Spinal cord (tissue), 10 donors: ENCODE measurements around the gene SIRT1. TPM values are rescaled to one million over a fixed set of nuclear protein-coding genes. Genes with fewer than 3 reads are reported as not detected.
A peak's percentile ranks its signal among the peaks of the same experiment; 100 is the strongest.

ENCODE experiments used
- DNase-seq, 6 donors: peaks; one replicate each; pipeline versions ENCODE4 v3.0.0 to v3.0.0-alpha.2; 2013 to 2015; ENCODE audit warnings: low spot score in 6 of 6, low read depth in 4 of 6
- H3K27ac ChIP-seq: one replicate; pipeline ENCODE4 v1.5.1; 2013; ENCODE audit warnings: low read depth, low read length, control low read depth
- H3K27me3 ChIP-seq: one replicate; pipeline ENCODE4 v1.6.1; 2013; ENCODE audit warnings: low read length; ENCODE audit not compliant: control insufficient read depth, insufficient read depth
- H3K36me3 ChIP-seq: one replicate; pipeline ENCODE4 v1.6.1; 2013; ENCODE audit warnings: low read length; ENCODE audit not compliant: control insufficient read depth, insufficient read depth
- H3K4me1 ChIP-seq: one replicate; pipeline ENCODE4 v1.6.1; 2013; ENCODE audit warnings: low read length; ENCODE audit not compliant: control insufficient read depth, insufficient read depth
- H3K4me3 ChIP-seq: one replicate; pipeline ENCODE4 v1.5.1; 2013; ENCODE audit warnings: low read depth, low read length, control low read depth
- H3K9me3 ChIP-seq: one replicate; pipeline ENCODE4 v1.6.1; 2013; ENCODE audit warnings: low read length; ENCODE audit not compliant: control insufficient read depth, insufficient read depth
- WGBS: methylation state at CpG from one replicate; pipeline ENCODE4 v1.1.5; 2013; ENCODE audit warnings: missing lambda C conversion rate; ENCODE audit not compliant: insufficient coverage; 5-methylcytosine and 5-hydroxymethylcytosine counted together
- polyA plus RNA-seq, 2 donors: library from polyadenylated mRNA; unstranded; fragments of 120-200 nt; gene quantifications; one replicate each; pipeline ENCODE4 v1.2.1, GENCODE V29; 2013; ENCODE audit not compliant: insufficient read length in 2 of 2
- total RNA-seq, 2 donors: library from RNA; depleted of rRNA in 1 of 2; stranded (reverse); fragments of 120-200 nt in 1 of 2; fragments of >200 nt in 1 of 2; gene quantifications; one replicate each; pipeline versions ENCODE4 v1.2.3 to v1.2.4, GENCODE V29; 2013 to 2014
- donor health status: healthy.

Gene SIRT1
- total and polyA plus RNA-seq, 4 donors, result 18.4 to 31.1 (median 21.8) TPM

- DNase-seq, result peak; percentile 84 to 98 (median 91)
- peak overlapping the region; percentile 87 for H3K27ac ChIP-seq
- no peaks in the 10 kb centered on the region for H3K4me1 ChIP-seq
- peak overlapping the region; percentile 86 for H3K4me3 ChIP-seq
- under 1% methylated on average over 28 of the region's 36 CpGs for WGBS
- H3K9me3 ChIP-seq, result no peaks in the 10 kb centered on the region
- no peaks in the 10 kb centered on the region for H3K36me3 ChIP-seq
- no peaks in the 10 kb centered on the region for H3K27me3 ChIP-seq
Observed at GRCh38 chr10:67849331-67850011, 35.0 kb upstream of the SIRT1 start.

GRCh38 chr10:67851186-67851585 is 33.3 kb upstream of the SIRT1 start:
- Histone ChIP-seq H3K27me3 (no peaks in the 10 kb centered on the region), H3K27ac (no peak overlapping the region), H3K4me1 (no peaks in the 10 kb centered on the region), H3K36me3 (no peaks in the 10 kb centered on the region), H3K4me3 (no peak overlapping the region), H3K9me3 (no peaks in the 10 kb centered on the region)
- no peak for DNase-seq
- no CpG with 5 or more reads among the region's 2 CpGs for WGBS

- Histone ChIP-seq H3K4me3 (no peak overlapping the region), H3K9me3 (no peaks in the 10 kb centered on the region), H3K36me3 (no peaks in the 10 kb centered on the region), H3K27ac (no peak overlapping the region), H3K4me1 (no peaks in the 10 kb centered on the region), H3K27me3 (no peaks in the 10 kb centered on the region)
- DNase-seq, result peak in 1 of 6 donors; percentile 33
- no CpG with 5 or more reads among the region's 5 CpGs for WGBS
Observed at GRCh38 chr10:67852761-67853160, 31.7 kb upstream of the SIRT1 start.

- Histone ChIP-seq H3K4me3 (no peak overlapping the region), H3K27me3 (no peaks in the 10 kb centered on the region), H3K4me1 (no peaks in the 10 kb centered on the region), H3K27ac (no peak overlapping the region), H3K9me3 (no peaks in the 10 kb centered on the region), H3K36me3 (no peaks in the 10 kb centered on the region)
- no CpG with 5 or more reads among the region's 3 CpGs for WGBS
- DNase-seq, result no peak
Observed at GRCh38 chr10:67853512-67853911, 30.9 kb upstream of the SIRT1 start.

GRCh38 chr10:67858971-67859370 is 25.5 kb upstream of the SIRT1 start:
- WGBS, result 92% methylated on average over 1 of the region's 2 CpGs
- Histone ChIP-seq H3K9me3 (no peaks in the 10 kb centered on the region), H3K4me1 (no peaks in the 10 kb centered on the region), H3K4me3 (no peak overlapping the region), H3K36me3 (no peaks in the 10 kb centered on the region), H3K27me3 (no peaks in the 10 kb centered on the region), H3K27ac (no peak overlapping the region)
- no peak for DNase-seq

- H3K27me3 ChIP-seq, result no peaks in the 10 kb centered on the region
- WGBS, result no CpG with 5 or more reads among the region's 4 CpGs
- no peak for DNase-seq
- no peaks in the 10 kb centered on the region for H3K36me3 ChIP-seq
- no peaks in the 10 kb centered on the region for H3K9me3 ChIP-seq
- H3K4me1 ChIP-seq, result no peaks in the 10 kb centered on the region
- H3K4me3 ChIP-seq, result no peak overlapping the region
- no peak overlapping the region for H3K27ac ChIP-seq
Observed at GRCh38 chr10:67861750-67862432, 22.6 kb upstream of the SIRT1 start.

- Histone ChIP-seq H3K36me3 (no peaks in the 10 kb centered on the region), H3K4me3 (no peak overlapping the region), H3K9me3 (no peaks in the 10 kb centered on the region), H3K27me3 (no peaks in the 10 kb centered on the region), H3K27ac (no peak overlapping the region), H3K4me1 (no peaks in the 10 kb centered on the region)
- WGBS, result 18% methylated on average over 1 of the region's 2 CpGs
- DNase-seq, result peak in 1 of 6 donors; percentile 38
Observed at GRCh38 chr10:67863094-67863493, 21.4 kb upstream of the SIRT1 start.

GRCh38 chr10:67864607-67865371 is 19.7 kb upstream of the SIRT1 start:
- no peak for DNase-seq
- WGBS, result 81% methylated on average over 7 of the region's 10 CpGs
- H3K27me3 ChIP-seq, result no peaks in the 10 kb centered on the region
- H3K4me1 ChIP-seq, result no peaks in the 10 kb centered on the region
- no peak overlapping the region for H3K4me3 ChIP-seq
- no peaks in the 10 kb centered on the region for H3K36me3 ChIP-seq
- no peak overlapping the region for H3K27ac ChIP-seq
- H3K9me3 ChIP-seq, result no peaks in the 10 kb centered on the region

GRCh38 chr10:67868132-67868531 is 16.3 kb upstream of the SIRT1 start:
- Histone ChIP-seq H3K36me3 (no peaks in the 10 kb centered on the region), H3K27me3 (no peaks in the 10 kb centered on the region), H3K9me3 (no peaks in the 10 kb centered on the region), H3K4me3 (no peak overlapping the region), H3K4me1 (no peaks in the 10 kb centered on the region), H3K27ac (no peak overlapping the region)
- WGBS, result no CpG with 5 or more reads among the region's 2 CpGs
- no peak for DNase-seq
